ENCODE measurements around the gene TRAF2.

The TRAF2 gene

GRCh38 chr9:136886610-136887597 is 588 bp downstream of the TRAF2 start:
- peak; percentile 79 for DNase-seq

- DNase-seq: no peak
These were observed 2.1 kb downstream of the TRAF2 start for GRCh38 chr9:136888454-136888853.

- DNase-seq: no peak
These were observed 3.5 kb downstream of the TRAF2 start for GRCh38 chr9:136889858-136890257.

- no peak for DNase-seq
These were observed 4.3 kb downstream of the TRAF2 start for GRCh38 chr9:136890661-136891060.

- DNase-seq: no peak
These were observed 9.7 kb downstream of the TRAF2 start for GRCh38 chr9:136896027-136896426.

- no peak for DNase-seq
These were observed 12.3 kb downstream of the TRAF2 start for GRCh38 chr9:136898483-136899100.

GRCh38 chr9:136899196-136899595 is 12.9 kb downstream of the TRAF2 start:
- no peak for DNase-seq

- no peak for DNase-seq
These were observed 14.2 kb downstream of the TRAF2 start for GRCh38 chr9:136900556-136900955.

- no peak for DNase-seq
These were observed 14.7 kb downstream of the TRAF2 start for GRCh38 chr9:136900988-136901515.

GRCh38 chr9:136901516-136902258 is 15.4 kb downstream of the TRAF2 start:
- DNase-seq: peak; percentile 67

GRCh38 chr9:136902259-136902821 is 16.0 kb downstream of the TRAF2 start:
- peak; percentile 79 for DNase-seq

- no peak for DNase-seq
These were observed 16.8 kb downstream of the TRAF2 start for GRCh38 chr9:136903041-136903554.

GRCh38 chr9:136906266-136906665 is 19.9 kb downstream of the TRAF2 start:
- no peak for DNase-seq

- DNase-seq: no peak
These were observed 20.9 kb downstream of the TRAF2 start for GRCh38 chr9:136907011-136907914.

GRCh38 chr9:136910197-136910900 is 24.0 kb downstream of the TRAF2 start:
- DNase-seq: no peak

GRCh38 chr9:136910901-136911245 is 24.6 kb downstream of the TRAF2 start:
- DNase-seq: no peak

GRCh38 chr9:136913701-136914438 is 27.6 kb downstream of the TRAF2 start:
- no peak for DNase-seq

- no peak for DNase-seq
These were observed 29.5 kb downstream of the TRAF2 start for GRCh38 chr9:136915632-136916329.
